H1 (cell line): ENCODE results near the gene C19orf67. TPM values are rescaled to one million over a fixed set of nuclear protein-coding genes. Genes with fewer than 3 reads are reported as not detected.

Experiments
- ASH2L ChIP-seq: fragments of 200-600, 300-600 bp; sonication (generic); IDR thresholded peaks from one replicate; pipeline ENCODE4 v1.7.1; 2017; ENCODE audit warnings: low read length
- ATF3 ChIP-seq: IDR thresholded peaks from 2 replicates; pipeline ENCODE4 v1.6.1; 2011; ENCODE audit warnings: low read depth, mild to moderate bottlenecking, low read length; ENCODE audit not compliant: insufficient read depth
- BCL11A ChIP-seq, 2 experiments: IDR thresholded peaks; one replicate each; pipeline ENCODE4 v1.6.1; 2011; ENCODE audit warnings: low read depth in 2 of 2, low read length in 2 of 2, mild to moderate bottlenecking in 2 of 2
- CBX5 ChIP-seq: fragments of 300-800, 300-1000 bp; sonication (generic); IDR thresholded peaks from 2 replicates; pipeline ENCODE4 v1.7.1; 2016; ENCODE audit warnings: antibody characterized with exemption, low read length, low read depth
- CTBP2 ChIP-seq: IDR thresholded peaks from 2 replicates; pipeline ENCODE4 v1.7.0; 2011; ENCODE audit warnings: borderline replicate concordance, mild to moderate bottlenecking, moderate library complexity, mixed read lengths, low read length; ENCODE audit not compliant: insufficient read depth, insufficient read length
- CTCF ChIP-seq, 3 experiments: IDR thresholded peaks; 1 replicate in 2 of 3; 2 replicates in 1 of 3; pipeline versions ENCODE4 v1.5.1 to v1.6.1; 2011; ENCODE audit warnings: low read length in 3 of 3, mild to moderate bottlenecking in 3 of 3, inconsistent platforms in 2 of 3, low read depth in 1 of 3, moderate library complexity in 1 of 3; ENCODE audit not compliant: insufficient read depth in 1 of 3; ENCODE audit errors: control extremely low read depth in 1 of 3
- JUND ChIP-seq: IDR thresholded peaks from 2 replicates; pipeline ENCODE4 v1.6.1; 2011; ENCODE audit warnings: mild to moderate bottlenecking, improper control_type of control experiment, low read length
- KDM1A ChIP-seq: fragments of 200-600, 300-600 bp; sonication (generic); IDR thresholded peaks from 2 replicates; pipeline ENCODE4 v1.7.1; 2016; ENCODE audit warnings: mild to moderate bottlenecking, low read length, borderline replicate concordance
- MAFK ChIP-seq: IDR thresholded peaks from 2 replicates; pipeline ENCODE4 v1.6.1; 2012; ENCODE audit warnings: low read depth, mild to moderate bottlenecking, improper control_type of control experiment, low read length
- POLR2AphosphoS5 ChIP-seq: IDR thresholded peaks from 2 replicates; pipeline ENCODE4 v1.6.1; 2011; ENCODE audit warnings: low read depth, low read length
- RXRA ChIP-seq: IDR thresholded peaks from 2 replicates; pipeline ENCODE4 v1.6.1; 2011; ENCODE audit warnings: low read depth, mild to moderate bottlenecking, low read length, moderate library complexity; ENCODE audit not compliant: insufficient read depth
- SIN3A ChIP-seq, 2 experiments: IDR thresholded peaks in 1 of 2; conservative IDR thresholded peaks in 1 of 2; 2 replicates each; pipeline ENCODE4 v1.6.1; 2011 to 2012; ENCODE audit warnings: low read length in 2 of 2, improper control_type of control experiment in 1 of 2, low read depth in 1 of 2, mild to moderate bottlenecking in 1 of 2
- SRF ChIP-seq: IDR thresholded peaks from 2 replicates; pipeline ENCODE4 v1.6.1; 2011; ENCODE audit warnings: mild to moderate bottlenecking, low read depth, low read length, moderate library complexity
- SUZ12 ChIP-seq: fragments of 200-600 bp; sonication (generic); IDR thresholded peaks from 2 replicates; pipeline ENCODE4 v1.6.1; 2012; ENCODE audit warnings: mild to moderate bottlenecking, inconsistent platforms, low read length, moderate library complexity, mixed read lengths
- TEAD4 ChIP-seq: IDR thresholded peaks from 2 replicates; pipeline ENCODE4 v1.6.1; 2012; ENCODE audit warnings: low read depth, low read length, inconsistent platforms, mixed read lengths
- polyA plus RNA-seq, 7 experiments: library from polyadenylated mRNA; depleted of rRNA in 3 of 7; stranded (reverse) in 5 of 7; unstranded in 2 of 7; fragments of >200 nt in 5 of 7; fragments of 200-250 nt in 2 of 7; gene quantifications; 1 replicate in 5 of 7; 2 replicates in 1 of 7; 4 replicates in 1 of 7; pipeline versions ENCODE4 v1.2.1 to v1.2.3, GENCODE V29; 2011 to 2013; ENCODE audit warnings: missing spikeins in 2 of 7, mixed read lengths in 2 of 7
- total RNA-seq: library from RNA; stranded (reverse); fragmentation: NEBNext Ultra II Directional; extraction: Animal tissue kit (Norgen Biotek cat#: 25700); gene quantifications from 2 replicates; pipeline ENCODE4 v1.2.1, GENCODE V29; 2021
- TF ChIP-seq, protein P1 (sequence below): IDR thresholded peaks from 2 replicates; pipeline ENCODE4 v1.6.1; 2012; ENCODE audit warnings: inconsistent platforms

C19orf67 gene
- total and polyA plus RNA-seq, 2 of the 8 experiments (the other 6 are each of a cell fraction or from before 2014, with no cell fraction given), result 0.12 TPM; not detected in 1

- TF ChIP-seq CTCF (IDR thresholded peaks at IDR 0.05; ENCODE audit: control extremely low read depth in 1 of 3, insufficient read depth in 1 of 3, low read depth in 1 of 3, low read length in 3 of 3) (peak; percentile 6 to 32 (median 32)), TEAD4 (no peak), CTBP2 (no peak), ATF3 (no peak), ASH2L (no peak), RXRA (no peak), CBX5 (no peak), SUZ12 (no peak), POLR2AphosphoS5 (no peak), JUND (no peak), MAFK (no peak), SRF (no peak), BCL11A (IDR thresholded peaks at IDR 0.05; ENCODE audit: low read depth in 2 of 2, low read length in 2 of 2) (no peak), SIN3A (conservative IDR thresholded peaks at IDR 0.05 in 1 of 2, IDR thresholded peaks at IDR 0.05 in 1 of 2; ENCODE audit: low read depth in 1 of 2, low read length in 2 of 2) (0 out of 4 replicates have a peak, but pooled peaks of 1 of the 2 experiments have one; percentile 14), KDM1A (no peak)
- TF ChIP-seq, protein P1, sequence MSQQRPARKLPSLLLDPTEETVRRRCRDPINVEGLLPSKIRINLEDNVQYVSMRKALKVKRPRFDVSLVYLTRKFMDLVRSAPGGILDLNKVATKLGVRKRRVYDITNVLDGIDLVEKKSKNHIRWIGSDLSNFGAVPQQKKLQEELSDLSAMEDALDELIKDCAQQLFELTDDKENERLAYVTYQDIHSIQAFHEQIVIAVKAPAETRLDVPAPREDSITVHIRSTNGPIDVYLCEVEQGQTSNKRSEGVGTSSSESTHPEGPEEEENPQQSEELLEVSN, result no peak
Measured at GRCh38 chr19:14091813-14092462, 6.4 kb upstream of the C19orf67 start (continued).
